HEK293 (cell line): ENCODE results near the gene HDDC3.

Experiments
- CTCF ChIP-seq: fragments of 450-650 bp; formaldehyde crosslinking; IDR thresholded peaks from 2 replicates; pipeline ENCODE4 v1.5.1; 2016; ENCODE audit warnings: missing biosample characterization, missing genetic modification characterization
- ELK4 ChIP-seq: IDR thresholded peaks from 2 replicates; pipeline ENCODE4 v1.6.1; 2011; ENCODE audit warnings: mild to moderate bottlenecking, low read depth, low read length, borderline replicate concordance
- ZBTB1 ChIP-seq: fragments of 450-650 bp; formaldehyde crosslinking; IDR thresholded peaks from 2 replicates; pipeline ENCODE4 v1.5.1; 2016; ENCODE audit warnings: missing biosample characterization, missing genetic modification characterization
- ZBTB8A ChIP-seq: fragments of 450-650 bp; formaldehyde crosslinking; IDR thresholded peaks from 2 replicates; pipeline ENCODE4 v1.5.1; 2016; ENCODE audit warnings: missing biosample characterization, missing genetic modification characterization
- ZNF121 ChIP-seq: fragments of 450-650 bp; formaldehyde crosslinking; IDR thresholded peaks from 2 replicates; pipeline ENCODE4 v1.5.1; 2016; ENCODE audit warnings: missing biosample characterization, missing genetic modification characterization
- ZNF362 ChIP-seq: fragments of 450-650 bp; formaldehyde crosslinking; IDR thresholded peaks from 2 replicates; pipeline ENCODE4 v1.5.1; 2016; ENCODE audit warnings: missing biosample characterization, missing genetic modification characterization
- ZNF530 ChIP-seq: fragments of 450-650 bp; formaldehyde crosslinking; IDR thresholded peaks from 2 replicates; pipeline ENCODE4 v1.5.1; 2016; ENCODE audit warnings: low read depth, missing biosample characterization, missing genetic modification characterization
- ZNF785 ChIP-seq: fragments of 450-650 bp; formaldehyde crosslinking; IDR thresholded peaks from 2 replicates; pipeline ENCODE4 v1.5.1; 2016; ENCODE audit warnings: missing biosample characterization, missing genetic modification characterization
- ZSCAN5A ChIP-seq: fragments of 450-650 bp; formaldehyde crosslinking; IDR thresholded peaks from 2 replicates; pipeline ENCODE4 v1.5.1; 2016; ENCODE audit warnings: missing biosample characterization, missing genetic modification characterization

- TF ChIP-seq ZSCAN5A (tag by site-specific recombination) (peak; percentile 61; the same call in 1 of the 2 replicates), ZNF362 (tag by site-specific recombination) (no peak), ZNF530 (tag by site-specific recombination) (no peak), ZBTB1 (tag by site-specific recombination) (no peak), ELK4 (no peak), ZNF785 (tag by site-specific recombination) (no peak), CTCF (tag by site-specific recombination) (peak; percentile 96), ZBTB8A (tag by site-specific recombination) (peak; percentile 68), ZNF121 (tag by site-specific recombination) (peak; percentile 54; the same call in 1 of the 2 replicates)
These were observed at the start of gene HDDC3 for GRCh38 chr15:90931828-90932659.
